ENCODE results near the gene ING5.

DNA sequence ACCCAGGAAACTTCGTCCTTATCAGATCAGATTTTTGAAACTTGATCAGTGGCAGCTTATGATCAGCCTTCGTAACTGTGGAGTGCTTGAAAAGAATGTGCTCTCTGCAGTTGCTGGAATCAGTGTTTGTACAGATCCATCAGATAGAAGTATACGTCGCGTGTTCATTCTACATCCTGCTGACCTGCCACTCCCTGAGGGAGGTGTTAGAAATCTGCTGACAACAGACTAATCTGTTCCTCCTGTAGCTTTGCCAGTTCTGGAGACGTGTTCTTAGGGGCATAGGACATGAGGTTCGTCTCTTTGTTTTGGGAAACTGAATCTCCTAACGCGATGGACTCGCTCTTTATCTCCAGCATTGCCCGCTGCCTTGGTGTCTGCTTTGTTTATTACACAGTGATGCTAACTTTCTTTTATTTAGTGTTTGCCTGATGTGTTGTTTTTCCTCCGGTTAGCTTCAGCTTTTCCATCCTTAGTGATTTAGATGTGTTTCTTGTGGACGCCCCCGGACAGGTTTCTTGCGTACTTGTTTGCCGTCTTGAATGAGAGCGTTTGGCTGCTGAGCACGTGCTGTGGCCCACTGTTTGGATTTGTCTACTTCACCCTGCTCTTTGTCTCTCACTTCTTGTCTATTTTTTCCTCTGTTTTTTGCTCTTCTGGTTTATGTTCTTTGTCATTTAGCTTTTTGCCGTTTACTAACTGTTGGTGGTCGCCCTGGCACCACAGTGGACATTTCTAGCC lies 57.4 kb downstream of the ING5 start:
- TF ChIP-seq, protein P1, sequence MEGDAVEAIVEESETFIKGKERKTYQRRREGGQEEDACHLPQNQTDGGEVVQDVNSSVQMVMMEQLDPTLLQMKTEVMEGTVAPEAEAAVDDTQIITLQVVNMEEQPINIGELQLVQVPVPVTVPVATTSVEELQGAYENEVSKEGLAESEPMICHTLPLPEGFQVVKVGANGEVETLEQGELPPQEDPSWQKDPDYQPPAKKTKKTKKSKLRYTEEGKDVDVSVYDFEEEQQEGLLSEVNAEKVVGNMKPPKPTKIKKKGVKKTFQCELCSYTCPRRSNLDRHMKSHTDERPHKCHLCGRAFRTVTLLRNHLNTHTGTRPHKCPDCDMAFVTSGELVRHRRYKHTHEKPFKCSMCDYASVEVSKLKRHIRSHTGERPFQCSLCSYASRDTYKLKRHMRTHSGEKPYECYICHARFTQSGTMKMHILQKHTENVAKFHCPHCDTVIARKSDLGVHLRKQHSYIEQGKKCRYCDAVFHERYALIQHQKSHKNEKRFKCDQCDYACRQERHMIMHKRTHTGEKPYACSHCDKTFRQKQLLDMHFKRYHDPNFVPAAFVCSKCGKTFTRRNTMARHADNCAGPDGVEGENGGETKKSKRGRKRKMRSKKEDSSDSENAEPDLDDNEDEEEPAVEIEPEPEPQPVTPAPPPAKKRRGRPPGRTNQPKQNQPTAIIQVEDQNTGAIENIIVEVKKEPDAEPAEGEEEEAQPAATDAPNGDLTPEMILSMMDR (IDR thresholded peaks at IDR 0.05; ENCODE audit: low read length), result no peak
- no peak for TF ChIP-seq EZH2 (IDR thresholded peaks at IDR 0.05; ENCODE audit: borderline replicate concordance, low read length)
